ENCODE data around the gene SLC10A4. TPM values are rescaled to one million over a fixed set of nuclear protein-coding genes. Genes with fewer than 3 reads are reported as not detected.

The SLC10A4 gene
- total RNA-seq, 8 experiments from 2014 or later: 2.0 to 30.2 (median 2.9) TPM

GRCh38 chr4:48490680-48491513 is 7.8 kb downstream of the SLC10A4 start:
- H3K27ac ChIP-seq: no peak overlapping the region
- no peaks in the 10 kb centered on the region for H3K4me1 ChIP-seq (replicated peaks in 1 of 2)
- peak in 3 of 8 experiments; percentile 9 to 22 (median 20) for ATAC-seq (replicated peaks in 6 of 8)
- 0 to 60% (median 46%) methylated on average over 1 to 6 of the region's 104 CpGs; no CpG with 5 or more reads in 7 of the 10 experiments for WGBS, 10 experiments
- in situ Hi-C loops (cut with MboI; ENCODE audit: low pct_unique_long_range_greater_than_20kb in 2 of 9, low sequenced_read_pairs in 9 of 9, unreplicated experiment in 9 of 9): no loop called here
- no peak overlapping the region for H3K4me3 ChIP-seq

DNA sequence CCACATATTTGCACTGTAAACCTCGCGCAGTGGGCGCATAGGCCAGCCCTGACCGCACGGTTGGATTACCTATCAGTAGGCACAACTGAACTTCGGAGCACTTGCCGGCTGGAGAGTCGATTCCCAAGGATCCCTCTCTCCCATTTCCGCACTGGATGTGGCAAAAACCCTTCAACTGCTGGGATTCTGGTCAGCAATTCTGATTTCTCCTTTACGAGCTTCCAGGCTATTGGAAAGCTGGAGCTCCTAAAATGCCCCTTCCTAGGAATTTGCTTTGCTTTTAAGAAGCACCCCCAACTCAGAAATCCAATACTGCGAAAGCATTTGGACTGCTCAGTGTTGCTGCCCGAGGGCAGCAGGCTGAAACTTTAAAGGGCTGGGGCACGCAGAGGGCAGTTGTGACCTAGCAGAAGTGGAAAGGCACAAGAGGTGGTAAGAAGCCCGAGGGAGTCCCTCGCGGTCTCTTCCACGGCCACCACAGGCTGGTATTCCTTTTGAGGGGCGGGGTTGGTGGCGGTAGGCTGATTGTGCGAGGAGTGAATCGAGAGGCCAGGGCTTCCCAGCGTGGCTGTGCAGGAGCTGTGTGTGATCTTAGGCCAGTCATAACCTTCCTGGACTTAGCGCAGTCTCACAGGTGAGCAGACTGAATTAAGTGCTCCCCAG is 8.5 kb downstream of the SLC10A4 start:
- in situ Hi-C loops (cut with MboI; ENCODE audit: low pct_unique_long_range_greater_than_20kb in 2 of 9, low sequenced_read_pairs in 9 of 9, unreplicated experiment in 9 of 9): no loop called here
- 66 to 98% (median 78%) methylated on average over 3 to 16 of the region's 23 CpGs for WGBS, 10 experiments
- H3K27ac ChIP-seq: no peak overlapping the region
- no peaks in the 10 kb centered on the region for H3K4me1 ChIP-seq (replicated peaks in 1 of 2)
- ATAC-seq (replicated peaks in 6 of 8): no peak
- H3K4me3 ChIP-seq: no peak overlapping the region

- no peaks in the 10 kb centered on the region for H3K4me1 ChIP-seq (replicated peaks in 1 of 2)
- WGBS, 10 experiments: 50 to 100% (median 73%) methylated on average over 1 to 4 of the region's 4 CpGs
- peak in 3 of 8 experiments; percentile 18 to 66 (median 64) for ATAC-seq (replicated peaks in 6 of 8)
- H3K4me3 ChIP-seq: no peak overlapping the region
- in situ Hi-C loops (cut with MboI; ENCODE audit: low pct_unique_long_range_greater_than_20kb in 2 of 9, low sequenced_read_pairs in 9 of 9, unreplicated experiment in 9 of 9): no loop called here
- H3K27ac ChIP-seq: peak overlapping the region in 1 of 2 donors; percentile 13
Measured at GRCh38 chr4:48493452-48494100, 10.4 kb downstream of the SLC10A4 start.

DNA sequence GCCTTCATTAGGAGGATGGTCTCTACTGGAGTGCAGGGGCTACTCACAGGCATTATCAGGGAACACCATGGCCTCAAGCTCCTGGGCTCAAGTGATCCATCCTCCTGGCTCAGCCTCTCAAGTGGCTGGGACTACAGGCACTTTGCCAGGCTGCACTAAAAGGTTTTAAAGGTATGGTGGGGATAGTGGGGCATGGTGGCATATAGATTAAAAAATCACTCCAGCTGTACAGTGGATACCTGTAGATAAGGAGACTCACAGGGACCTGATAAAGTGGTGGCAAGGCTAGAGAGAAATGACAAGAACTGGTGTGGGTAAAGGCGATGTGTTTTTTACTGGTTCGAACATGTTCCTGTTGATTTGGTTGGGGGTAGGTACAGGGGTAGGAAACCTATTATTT is 12.8 kb downstream of the SLC10A4 start:
- WGBS, 10 experiments: 83 to 100% (median 100%) methylated on average over 1 to 2 of the region's 2 CpGs; no CpG with 5 or more reads in 5 of the 10 experiments

GRCh38 chr4:48498895-48499294 is 15.8 kb downstream of the SLC10A4 start:
- ATAC-seq (replicated peaks in 6 of 8): no peak
- Histone ChIP-seq H3K4me1 (replicated peaks in 1 of 2) (no peaks in the 10 kb centered on the region), H3K4me3 (no peak overlapping the region), H3K27ac (no peak overlapping the region)
- in situ Hi-C loops (cut with MboI; ENCODE audit: low pct_unique_long_range_greater_than_20kb in 2 of 9, low sequenced_read_pairs in 9 of 9, unreplicated experiment in 9 of 9): no loop called here
- WGBS, 10 experiments: 73 to 100% (median 88%) methylated on average over 1 to 4 of the region's 4 CpGs

More for the DNA sequence above, 12.8 kb downstream of the SLC10A4 start:
- Histone ChIP-seq H3K4me3 (no peak overlapping the region), H3K27ac (no peak overlapping the region), H3K4me1 (replicated peaks in 1 of 2) (no peaks in the 10 kb centered on the region)
- ATAC-seq (replicated peaks in 6 of 8): no peak
- in situ Hi-C loops (cut with MboI; ENCODE audit: low pct_unique_long_range_greater_than_20kb in 2 of 9, low sequenced_read_pairs in 9 of 9, unreplicated experiment in 9 of 9): no loop called here

- Histone ChIP-seq H3K27ac (no peak overlapping the region), H3K4me1 (replicated peaks in 1 of 2) (no peaks in the 10 kb centered on the region), H3K4me3 (no peak overlapping the region)
- no peak for ATAC-seq (replicated peaks in 6 of 8)
- WGBS, 10 experiments: 85 to 100% (median 94%) methylated on average over 2 to 3 of the region's 3 CpGs; no CpG with 5 or more reads in 1 of the 10 experiments
- in situ Hi-C loops (cut with MboI; ENCODE audit: low pct_unique_long_range_greater_than_20kb in 2 of 9, low sequenced_read_pairs in 9 of 9, unreplicated experiment in 9 of 9): no loop called here
Measured at GRCh38 chr4:48499551-48500066, 16.5 kb downstream of the SLC10A4 start.

- H3K4me3 ChIP-seq: no peak overlapping the region
- H3K27ac ChIP-seq: no peak overlapping the region
- WGBS, 10 experiments: 0 to 86% (median 56%) methylated on average over 2 to 4 of the region's 4 CpGs
- in situ Hi-C loops (cut with MboI; ENCODE audit: low pct_unique_long_range_greater_than_20kb in 2 of 9, low sequenced_read_pairs in 9 of 9, unreplicated experiment in 9 of 9): no loop called here
- no peaks in the 10 kb centered on the region for H3K4me1 ChIP-seq (replicated peaks in 1 of 2)
- peak in 4 of 8 experiments; percentile 52 to 86 (median 84) for ATAC-seq (replicated peaks in 6 of 8)
Measured at GRCh38 chr4:48503233-48504025, 20.3 kb downstream of the SLC10A4 start.

- peak in 4 of 8 experiments; percentile 44 to 81 (median 76) for ATAC-seq (replicated peaks in 6 of 8)
- no peak overlapping the region for H3K27ac ChIP-seq
- no peak overlapping the region for H3K4me3 ChIP-seq
- in situ Hi-C loops (cut with MboI; ENCODE audit: low pct_unique_long_range_greater_than_20kb in 2 of 9, low sequenced_read_pairs in 9 of 9, unreplicated experiment in 9 of 9): no loop called here
- WGBS, 10 experiments: 0 to 100% (median 81%) methylated on average over 1 to 2 of the region's 2 CpGs; no CpG with 5 or more reads in 3 of the 10 experiments
- H3K4me1 ChIP-seq (replicated peaks in 1 of 2): no peaks in the 10 kb centered on the region
Measured at GRCh38 chr4:48504026-48504330, 20.8 kb downstream of the SLC10A4 start.

GRCh38 chr4:48504352-48504751 is 21.2 kb downstream of the SLC10A4 start:
- no peaks in the 10 kb centered on the region for H3K4me1 ChIP-seq (replicated peaks in 1 of 2)
- in situ Hi-C loops (cut with MboI; ENCODE audit: low pct_unique_long_range_greater_than_20kb in 2 of 9, low sequenced_read_pairs in 9 of 9, unreplicated experiment in 9 of 9): no loop called here
- no peak overlapping the region for H3K4me3 ChIP-seq
- H3K27ac ChIP-seq: no peak overlapping the region
- peak in 3 of 8 experiments; percentile 1 to 11 (median 4) for ATAC-seq (replicated peaks in 6 of 8)
- 50 to 100% (median 75%) methylated on average over 1 of the region's 1 CpG; no CpG with 5 or more reads in 2 of the 10 experiments for WGBS, 10 experiments

DNA sequence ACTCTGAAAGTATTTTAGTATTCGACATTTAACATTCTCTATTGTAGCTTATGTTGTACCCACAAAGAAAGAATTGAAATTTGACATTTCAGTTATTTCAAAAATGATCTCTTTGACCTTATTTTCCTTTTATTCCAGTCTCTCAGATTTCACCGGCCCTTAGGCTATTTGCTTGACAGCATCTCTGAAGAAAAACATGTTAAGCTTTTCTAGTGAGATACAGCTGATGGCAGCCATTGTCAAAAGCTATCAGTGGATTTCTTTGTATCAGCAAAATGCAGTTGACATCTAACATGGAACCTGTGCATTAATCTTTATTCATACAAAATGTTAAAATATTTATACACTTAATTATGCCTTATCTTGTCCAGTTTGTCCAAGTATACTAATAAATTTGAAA is 23.6 kb downstream of the SLC10A4 start:
- 88 to 100% (median 100%) methylated on average over 1 to 2 of the region's 2 CpGs; no CpG with 5 or more reads in 3 of the 10 experiments for WGBS, 10 experiments
- in situ Hi-C loops (cut with MboI; ENCODE audit: low pct_unique_long_range_greater_than_20kb in 2 of 9, low sequenced_read_pairs in 9 of 9, unreplicated experiment in 9 of 9): no loop called here
- no peak for ATAC-seq (replicated peaks in 6 of 8)
- Histone ChIP-seq H3K4me1 (replicated peaks in 1 of 2) (no peaks in the 10 kb centered on the region), H3K4me3 (no peak overlapping the region), H3K27ac (no peak overlapping the region)

DNA sequence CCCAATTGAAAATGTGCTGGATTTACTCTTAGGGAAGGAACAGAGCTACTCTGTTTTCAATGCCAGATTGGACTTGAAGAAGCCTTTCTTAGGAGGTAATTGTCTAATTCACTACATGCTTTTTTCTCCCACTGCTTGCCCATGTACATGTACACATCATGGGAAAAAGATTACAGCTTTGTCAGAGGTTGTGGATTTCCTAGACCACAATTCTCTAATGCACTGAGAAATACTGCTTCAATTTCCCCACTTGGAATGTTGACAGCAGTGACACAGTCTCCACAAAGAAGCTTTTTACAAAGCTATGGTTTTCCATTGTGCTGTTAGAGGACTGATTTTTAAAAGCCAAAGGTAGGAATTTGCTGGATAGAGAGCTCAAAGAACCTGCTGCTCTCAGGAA is 26.4 kb downstream of the SLC10A4 start:
- no peak overlapping the region for H3K4me3 ChIP-seq
- in situ Hi-C loops (cut with MboI; ENCODE audit: low pct_unique_long_range_greater_than_20kb in 2 of 9, low sequenced_read_pairs in 9 of 9, unreplicated experiment in 9 of 9): no loop called here
- no peak overlapping the region for H3K27ac ChIP-seq
- no peak for ATAC-seq (replicated peaks in 6 of 8)
- no peaks in the 10 kb centered on the region for H3K4me1 ChIP-seq (replicated peaks in 1 of 2)

DNA sequence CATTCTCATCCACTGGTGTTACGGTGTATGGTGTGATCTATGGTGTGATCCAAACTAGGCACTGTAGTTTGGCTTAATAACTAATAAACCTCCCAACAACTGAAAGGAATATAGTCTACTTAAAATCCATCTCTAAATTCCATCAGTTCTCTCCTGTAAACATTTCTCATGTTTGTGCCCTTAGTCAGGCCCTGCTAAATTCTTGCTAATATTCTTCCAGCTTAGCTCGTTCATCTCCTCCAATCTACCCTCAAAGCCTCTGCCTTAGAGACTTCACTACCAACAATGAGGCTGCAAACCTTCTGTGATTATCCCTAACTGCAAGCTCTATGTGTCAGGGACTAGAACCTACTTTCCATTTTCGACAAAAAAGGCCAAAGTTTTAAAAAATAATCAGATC is 35.0 kb downstream of the SLC10A4 start:
- WGBS, 10 experiments: 87 to 100% (median 100%) methylated on average over 1 to 3 of the region's 3 CpGs; no CpG with 5 or more reads in 3 of the 10 experiments
- Histone ChIP-seq H3K4me3 (no peak overlapping the region), H3K4me1 (replicated peaks in 1 of 2) (no peaks in the 10 kb centered on the region), H3K27ac (no peak overlapping the region)
- in situ Hi-C loops (cut with MboI; ENCODE audit: low pct_unique_long_range_greater_than_20kb in 2 of 9, low sequenced_read_pairs in 9 of 9, unreplicated experiment in 9 of 9): no loop called here
- no peak for ATAC-seq (replicated peaks in 6 of 8)
